HepG2 (cell line): ENCODE data around the gene METTL26. TPM values are rescaled to one million over a fixed set of nuclear protein-coding genes. Genes with fewer than 3 reads are reported as not detected.

Experiments
- CBFB ChIP-seq: sonication (generic); formaldehyde crosslinking; IDR thresholded peaks from 2 replicates; pipeline ENCODE4 v1.4.0; 2020; ENCODE audit warnings: missing genetic modification reagents
- MED13 ChIP-seq: sonication (generic); formaldehyde crosslinking; IDR thresholded peaks from 2 replicates; pipeline ENCODE4 v1.5.0; 2020; ENCODE audit warnings: missing genetic modification reagents
- MIXL1 ChIP-seq: IDR thresholded peaks from 2 replicates; pipeline ENCODE4 v1.6.1; 2016
- MLX ChIP-seq: IDR thresholded peaks from 2 replicates; pipeline ENCODE4 v1.6.1; 2016
- NR2C2 ChIP-seq: sonication (generic); formaldehyde crosslinking; IDR thresholded peaks from 2 replicates; pipeline ENCODE4 v1.4.0; 2020; ENCODE audit warnings: missing genetic modification reagents, mild to moderate bottlenecking, moderate library complexity, borderline replicate concordance
- PHF5A ChIP-seq: IDR thresholded peaks from one replicate; pipeline ENCODE4 v1.6.1; 2018; ENCODE audit warnings: low read depth, missing genetic modification reagents; ENCODE audit not compliant: unreplicated experiment
- SIN3A ChIP-seq: IDR thresholded peaks from 2 replicates; pipeline ENCODE4 v1.6.1; 2011; ENCODE audit warnings: low read depth, mild to moderate bottlenecking, control low read depth, low read length, borderline replicate concordance
- SNAPC5 ChIP-seq: sonication (generic); formaldehyde crosslinking; IDR thresholded peaks from 2 replicates; pipeline ENCODE4 v1.8.1; 2023; ENCODE audit warnings: mild to moderate bottlenecking, missing genetic modification reagents, borderline replicate concordance
- SP2 ChIP-seq: sonication (generic); formaldehyde crosslinking; IDR thresholded peaks from 2 replicates; pipeline ENCODE4 v1.5.1; 2020; ENCODE audit warnings: mild to moderate bottlenecking, missing genetic modification reagents
- ZBTB20 ChIP-seq: sonication (generic); formaldehyde crosslinking; IDR thresholded peaks from 2 replicates; pipeline ENCODE4 v1.8.1; 2023; ENCODE audit warnings: missing genetic modification reagents, low read depth, mild to moderate bottlenecking, borderline replicate concordance
- ZMAT3 ChIP-seq: sonication (generic); formaldehyde crosslinking; conservative IDR thresholded peaks from 2 replicates; pipeline ENCODE4 v1.7.0; 2021; ENCODE audit warnings: missing genetic modification reagents
- ZNF451 ChIP-seq: sonication (generic); formaldehyde crosslinking; IDR thresholded peaks from 2 replicates; pipeline ENCODE4 v1.5.0; 2020; ENCODE audit warnings: mild to moderate bottlenecking, missing genetic modification reagents
- ZNF747 ChIP-seq: sonication (generic); formaldehyde crosslinking; IDR thresholded peaks from 2 replicates; pipeline ENCODE4 v1.8.1; 2023; ENCODE audit warnings: missing genetic modification reagents, mild to moderate bottlenecking, borderline replicate concordance
- polyA plus RNA-seq, 8 experiments: library from polyadenylated mRNA; depleted of rRNA in 3 of 8; stranded (reverse) in 7 of 8; unstranded in 1 of 8; fragments of >200 nt; fragmentation: Illumina TruSeq in 4 of 8; extraction: Trizol in 4 of 8; gene quantifications; 2 replicates each; pipeline versions ENCODE4 v1.2.1 to v1.2.3, GENCODE V29; 2011 to 2016; ENCODE audit warnings: low read depth in 4 of 8, missing spikeins in 1 of 8, mixed read lengths in 1 of 8; ENCODE audit not compliant: insufficient read depth in 1 of 8
- total RNA-seq, 5 experiments: library from RNA; depleted of rRNA; stranded (reverse); fragments of >200 nt; fragmentation: Illumina TruSeq; extraction: Trizol; gene quantifications; 2 replicates each; pipeline ENCODE4 v1.2.3, GENCODE V29; 2016; ENCODE audit warnings: low read depth in 1 of 5
- TF ChIP-seq, protein P1 (sequence below): sonication (generic); formaldehyde crosslinking; IDR thresholded peaks from 2 replicates; pipeline ENCODE4 v1.9.0; 2022; ENCODE audit warnings: missing genetic modification reagents, mild to moderate bottlenecking, borderline replicate concordance
- TF ChIP-seq, protein P2 (sequence below): sonication (generic); formaldehyde crosslinking; IDR thresholded peaks from 2 replicates; pipeline ENCODE4 v1.4.0; 2020; ENCODE audit warnings: missing genetic modification reagents
- TF ChIP-seq, protein P3 (sequence below): IDR thresholded peaks from 2 replicates; pipeline ENCODE4 v1.6.1; 2016; ENCODE audit warnings: low read depth
- TF ChIP-seq, protein P4 (sequence below): sonication (generic); formaldehyde crosslinking; IDR thresholded peaks from 2 replicates; pipeline ENCODE4 v1.5.0; 2020; ENCODE audit warnings: mild to moderate bottlenecking, missing genetic modification reagents, moderate library complexity

METTL26 gene
- total and polyA plus RNA-seq, 2 of the 13 experiments (the other 11 are each of a cell fraction or from before 2014, with no cell fraction given), result 65.5 to 70.1 TPM

DNA sequence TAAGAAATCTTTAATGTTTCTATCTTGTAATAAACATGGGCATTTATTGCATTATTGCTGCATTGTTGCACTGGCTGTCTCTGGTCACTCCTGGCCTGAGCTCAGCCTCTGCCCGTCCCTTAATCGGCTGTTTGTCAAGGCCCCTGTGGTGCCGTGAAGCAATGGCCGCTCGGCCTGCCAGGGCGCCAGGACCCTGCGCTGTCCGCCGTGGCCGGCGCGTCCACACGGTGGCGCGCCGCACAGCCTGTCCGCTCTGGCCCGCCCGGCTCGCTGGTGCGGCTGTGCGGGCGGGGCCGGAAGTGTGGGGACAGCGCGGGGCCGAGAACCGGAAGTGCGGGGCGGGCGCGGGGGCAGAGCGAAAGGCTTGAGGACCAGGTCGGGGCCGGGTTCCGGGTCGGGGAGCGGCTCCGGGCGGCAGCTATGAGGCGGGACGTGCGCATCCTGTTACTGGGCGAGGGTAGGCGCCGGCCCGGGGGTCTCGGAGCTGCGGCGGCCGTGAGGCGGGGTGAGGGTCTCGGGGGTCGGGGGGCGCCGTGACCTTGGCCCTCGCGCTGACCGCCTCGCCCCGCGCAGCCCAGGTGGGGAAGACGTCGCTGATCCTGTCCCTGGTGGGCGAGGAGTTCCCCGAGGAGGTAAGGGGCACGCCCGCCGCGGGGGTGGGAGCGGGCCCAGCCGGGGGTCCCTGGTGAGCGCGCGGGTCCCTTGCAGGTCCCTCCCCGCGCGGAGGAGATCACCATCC, 31.8 kb upstream of the METTL26 start, which contains the start of gene RHOT2 (continued):
- TF ChIP-seq, protein P1, sequence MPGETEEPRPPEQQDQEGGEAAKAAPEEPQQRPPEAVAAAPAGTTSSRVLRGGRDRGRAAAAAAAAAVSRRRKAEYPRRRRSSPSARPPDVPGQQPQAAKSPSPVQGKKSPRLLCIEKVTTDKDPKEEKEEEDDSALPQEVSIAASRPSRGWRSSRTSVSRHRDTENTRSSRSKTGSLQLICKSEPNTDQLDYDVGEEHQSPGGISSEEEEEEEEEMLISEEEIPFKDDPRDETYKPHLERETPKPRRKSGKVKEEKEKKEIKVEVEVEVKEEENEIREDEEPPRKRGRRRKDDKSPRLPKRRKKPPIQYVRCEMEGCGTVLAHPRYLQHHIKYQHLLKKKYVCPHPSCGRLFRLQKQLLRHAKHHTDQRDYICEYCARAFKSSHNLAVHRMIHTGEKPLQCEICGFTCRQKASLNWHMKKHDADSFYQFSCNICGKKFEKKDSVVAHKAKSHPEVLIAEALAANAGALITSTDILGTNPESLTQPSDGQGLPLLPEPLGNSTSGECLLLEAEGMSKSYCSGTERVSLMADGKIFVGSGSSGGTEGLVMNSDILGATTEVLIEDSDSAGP (CRISPR knock-in tag), result peak; percentile 81
- TF ChIP-seq ZBTB20 (CRISPR knock-in tag), result 0 out of 2 replicates have a peak, but pooled peaks have one; percentile 37
- TF ChIP-seq SP2 (CRISPR knock-in tag), result peak; percentile 78
- TF ChIP-seq PHF5A, result peak; percentile 97
- TF ChIP-seq, protein P2, sequence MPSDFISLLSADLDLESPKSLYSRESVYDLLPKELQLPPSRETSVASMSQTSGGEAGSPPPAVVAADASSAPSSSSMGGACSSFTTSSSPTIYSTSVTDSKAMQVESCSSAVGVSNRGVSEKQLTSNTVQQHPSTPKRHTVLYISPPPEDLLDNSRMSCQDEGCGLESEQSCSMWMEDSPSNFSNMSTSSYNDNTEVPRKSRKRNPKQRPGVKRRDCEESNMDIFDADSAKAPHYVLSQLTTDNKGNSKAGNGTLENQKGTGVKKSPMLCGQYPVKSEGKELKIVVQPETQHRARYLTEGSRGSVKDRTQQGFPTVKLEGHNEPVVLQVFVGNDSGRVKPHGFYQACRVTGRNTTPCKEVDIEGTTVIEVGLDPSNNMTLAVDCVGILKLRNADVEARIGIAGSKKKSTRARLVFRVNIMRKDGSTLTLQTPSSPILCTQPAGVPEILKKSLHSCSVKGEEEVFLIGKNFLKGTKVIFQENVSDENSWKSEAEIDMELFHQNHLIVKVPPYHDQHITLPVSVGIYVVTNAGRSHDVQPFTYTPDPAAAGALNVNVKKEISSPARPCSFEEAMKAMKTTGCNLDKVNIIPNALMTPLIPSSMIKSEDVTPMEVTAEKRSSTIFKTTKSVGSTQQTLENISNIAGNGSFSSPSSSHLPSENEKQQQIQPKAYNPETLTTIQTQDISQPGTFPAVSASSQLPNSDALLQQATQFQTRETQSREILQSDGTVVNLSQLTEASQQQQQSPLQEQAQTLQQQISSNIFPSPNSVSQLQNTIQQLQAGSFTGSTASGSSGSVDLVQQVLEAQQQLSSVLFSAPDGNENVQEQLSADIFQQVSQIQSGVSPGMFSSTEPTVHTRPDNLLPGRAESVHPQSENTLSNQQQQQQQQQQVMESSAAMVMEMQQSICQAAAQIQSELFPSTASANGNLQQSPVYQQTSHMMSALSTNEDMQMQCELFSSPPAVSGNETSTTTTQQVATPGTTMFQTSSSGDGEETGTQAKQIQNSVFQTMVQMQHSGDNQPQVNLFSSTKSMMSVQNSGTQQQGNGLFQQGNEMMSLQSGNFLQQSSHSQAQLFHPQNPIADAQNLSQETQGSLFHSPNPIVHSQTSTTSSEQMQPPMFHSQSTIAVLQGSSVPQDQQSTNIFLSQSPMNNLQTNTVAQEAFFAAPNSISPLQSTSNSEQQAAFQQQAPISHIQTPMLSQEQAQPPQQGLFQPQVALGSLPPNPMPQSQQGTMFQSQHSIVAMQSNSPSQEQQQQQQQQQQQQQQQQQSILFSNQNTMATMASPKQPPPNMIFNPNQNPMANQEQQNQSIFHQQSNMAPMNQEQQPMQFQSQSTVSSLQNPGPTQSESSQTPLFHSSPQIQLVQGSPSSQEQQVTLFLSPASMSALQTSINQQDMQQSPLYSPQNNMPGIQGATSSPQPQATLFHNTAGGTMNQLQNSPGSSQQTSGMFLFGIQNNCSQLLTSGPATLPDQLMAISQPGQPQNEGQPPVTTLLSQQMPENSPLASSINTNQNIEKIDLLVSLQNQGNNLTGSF, result peak; percentile 38; the same call in 1 of the 2 replicates
- TF ChIP-seq SNAPC5 (CRISPR knock-in tag), result no peak
- TF ChIP-seq MIXL1 (CRISPR knock-in tag), result peak; percentile 43
- TF ChIP-seq SIN3A, result peak; percentile 68; the same call in 1 of the 2 replicates
- TF ChIP-seq MED13 (CRISPR knock-in tag), result peak; percentile 19; the same call in 1 of the 2 replicates
- TF ChIP-seq, protein P3, sequence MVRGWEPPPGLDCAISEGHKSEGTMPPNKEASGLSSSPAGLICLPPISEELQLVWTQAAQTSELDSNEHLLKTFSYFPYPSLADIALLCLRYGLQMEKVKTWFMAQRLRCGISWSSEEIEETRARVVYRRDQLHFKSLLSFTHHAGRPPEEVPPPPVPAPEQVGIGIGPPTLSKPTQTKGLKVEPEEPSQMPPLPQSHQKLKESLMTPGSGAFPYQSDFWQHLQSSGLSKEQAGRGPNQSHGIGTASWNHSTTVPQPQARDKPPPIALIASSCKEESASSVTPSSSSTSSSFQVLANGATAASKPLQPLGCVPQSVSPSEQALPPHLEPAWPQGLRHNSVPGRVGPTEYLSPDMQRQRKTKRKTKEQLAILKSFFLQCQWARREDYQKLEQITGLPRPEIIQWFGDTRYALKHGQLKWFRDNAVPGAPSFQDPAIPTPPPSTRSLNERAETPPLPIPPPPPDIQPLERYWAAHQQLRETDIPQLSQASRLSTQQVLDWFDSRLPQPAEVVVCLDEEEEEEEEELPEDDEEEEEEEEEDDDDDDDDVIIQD, result peak; percentile 75; the same call in 1 of the 2 replicates
- peak; percentile 78; the same call in 1 of the 2 replicates for TF ChIP-seq ZMAT3 (CRISPR knock-in tag)
- TF ChIP-seq ZNF747 (CRISPR knock-in tag), result peak; percentile 24; the same call in 1 of the 2 replicates
- TF ChIP-seq, protein P4, sequence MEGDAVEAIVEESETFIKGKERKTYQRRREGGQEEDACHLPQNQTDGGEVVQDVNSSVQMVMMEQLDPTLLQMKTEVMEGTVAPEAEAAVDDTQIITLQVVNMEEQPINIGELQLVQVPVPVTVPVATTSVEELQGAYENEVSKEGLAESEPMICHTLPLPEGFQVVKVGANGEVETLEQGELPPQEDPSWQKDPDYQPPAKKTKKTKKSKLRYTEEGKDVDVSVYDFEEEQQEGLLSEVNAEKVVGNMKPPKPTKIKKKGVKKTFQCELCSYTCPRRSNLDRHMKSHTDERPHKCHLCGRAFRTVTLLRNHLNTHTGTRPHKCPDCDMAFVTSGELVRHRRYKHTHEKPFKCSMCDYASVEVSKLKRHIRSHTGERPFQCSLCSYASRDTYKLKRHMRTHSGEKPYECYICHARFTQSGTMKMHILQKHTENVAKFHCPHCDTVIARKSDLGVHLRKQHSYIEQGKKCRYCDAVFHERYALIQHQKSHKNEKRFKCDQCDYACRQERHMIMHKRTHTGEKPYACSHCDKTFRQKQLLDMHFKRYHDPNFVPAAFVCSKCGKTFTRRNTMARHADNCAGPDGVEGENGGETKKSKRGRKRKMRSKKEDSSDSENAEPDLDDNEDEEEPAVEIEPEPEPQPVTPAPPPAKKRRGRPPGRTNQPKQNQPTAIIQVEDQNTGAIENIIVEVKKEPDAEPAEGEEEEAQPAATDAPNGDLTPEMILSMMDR (CRISPR knock-in tag), result peak; percentile 91
- TF ChIP-seq ZNF451, result peak; percentile 78; the same call in 1 of the 2 replicates
- peak; percentile 89 for TF ChIP-seq NR2C2
- TF ChIP-seq CBFB (CRISPR knock-in tag), result peak; percentile 74; the same call in 1 of the 2 replicates
- no peak; the same call in 1 of the 2 replicates for TF ChIP-seq MLX (CRISPR knock-in tag)
